DND-41 (cell line): ENCODE data around the gene SAMD11.

Experiments used
- ATAC-seq: fragments of 200-7000 bp; cut with Tn5 transposase; 3 replicates; pipeline ENCODE4 v1.9.1; 2021; ENCODE audit warnings: low read depth; ENCODE audit not compliant: insufficient read depth
- DNase-seq: peaks from one replicate; pipeline ENCODE4 v3.0.0-alpha.2; 2020
- H2AFZ ChIP-seq: 2 replicates; pipeline ENCODE4 v1.6.0; 2012; ENCODE audit warnings: low read depth, low read length
- H3K27ac ChIP-seq: 2 replicates; pipeline ENCODE4 v1.5.1; 2012; ENCODE audit warnings: low read length, inconsistent platforms
- H3K27me3 ChIP-seq: fragments of 200-600 bp; sonication (generic); 2 replicates; pipeline ENCODE4 v1.6.0; 2012; ENCODE audit warnings: low read length, mild to moderate bottlenecking, inconsistent platforms; ENCODE audit not compliant: insufficient read depth, poor library complexity
- H3K36me3 ChIP-seq: 2 replicates; pipeline ENCODE4 v1.5.1; 2012; ENCODE audit warnings: low read length, inconsistent platforms; ENCODE audit not compliant: insufficient read depth
- H3K4me1 ChIP-seq: 2 replicates; pipeline ENCODE4 v1.5.1; 2012; ENCODE audit warnings: mild to moderate bottlenecking, low read length; ENCODE audit not compliant: insufficient read depth
- H3K4me2 ChIP-seq: 2 replicates; pipeline ENCODE4 v1.6.0; 2012; ENCODE audit warnings: mild to moderate bottlenecking, moderate library complexity, low read length, inconsistent platforms; ENCODE audit not compliant: insufficient read depth
- H3K4me3 ChIP-seq, 2 experiments: fragments of 200-600 bp in 1 of 2; shearing (Covaris generic) in 1 of 2; 2 replicates each; pipeline ENCODE4 v1.5.1; 2012 to 2016; ENCODE audit warnings: inconsistent platforms in 2 of 2, low read length in 2 of 2, mild to moderate bottlenecking in 2 of 2, low read depth in 1 of 2, moderate library complexity in 1 of 2
- H3K79me2 ChIP-seq: 2 replicates; pipeline ENCODE4 v1.6.0; 2012; ENCODE audit warnings: low read length, inconsistent platforms; ENCODE audit not compliant: insufficient read depth
- H3K9ac ChIP-seq: 2 replicates; pipeline ENCODE4 v1.6.0; 2012; ENCODE audit warnings: low read depth, mild to moderate bottlenecking, inconsistent platforms, low read length, moderate library complexity
- H3K9me3 ChIP-seq: 2 replicates; pipeline ENCODE4 v1.5.1; 2012; ENCODE audit warnings: low read length, moderate library complexity, mild to moderate bottlenecking, inconsistent platforms; ENCODE audit not compliant: insufficient read depth, severe bottlenecking
- H4K20me1 ChIP-seq: 2 replicates; pipeline ENCODE4 v1.6.0; 2012; ENCODE audit warnings: low read length; ENCODE audit not compliant: insufficient read depth
- CTCF ChIP-seq: IDR thresholded peaks from 2 replicates; pipeline ENCODE4 v1.5.1; 2012; ENCODE audit warnings: borderline replicate concordance, low read length, moderate library complexity, mild to moderate bottlenecking; ENCODE audit not compliant: poor library complexity, severe bottlenecking; ENCODE audit errors: extremely low read depth
- EZH2 ChIP-seq: IDR thresholded peaks from 3 replicates; pipeline ENCODE4 v1.6.1; 2012; ENCODE audit warnings: borderline replicate concordance, low read depth, mild to moderate bottlenecking, moderate library complexity, low read length, inconsistent platforms; ENCODE audit not compliant: severe bottlenecking

Gene SAMD11

GRCh38 chr1:917466-918091 lies 6.1 kb upstream of the SAMD11 start:
- DNase-seq = no peak
- Histone ChIP-seq H3K4me1 (peaks cover 15% of the 10 kb centered on the region), H3K4me3 (no peak overlapping the region), H3K9me3 (no peaks in the 10 kb centered on the region), H3K27me3 (peaks cover 37% of the 10 kb centered on the region), H4K20me1 (peaks cover 50% of the 10 kb centered on the region), H3K4me2 (no peak overlapping the region), H3K27ac (no peak overlapping the region), H3K9ac (no peak overlapping the region), H3K36me3 (no peaks in the 10 kb centered on the region), H2AFZ (no peak overlapping the region), H3K79me2 (no peaks in the 10 kb centered on the region)
- ATAC-seq = no peak
- TF ChIP-seq EZH2 (no peak), CTCF (no peak)

GRCh38 chr1:918353-918752 lies 5.4 kb upstream of the SAMD11 start:
- Histone ChIP-seq H3K4me3 (no peak overlapping the region), H3K36me3 (no peaks in the 10 kb centered on the region), H4K20me1 (peaks cover 56% of the 10 kb centered on the region), H3K4me2 (no peak overlapping the region), H3K27ac (no peak overlapping the region), H3K4me1 (peaks cover 20% of the 10 kb centered on the region), H2AFZ (no peak overlapping the region), H3K79me2 (no peaks in the 10 kb centered on the region), H3K9me3 (no peaks in the 10 kb centered on the region), H3K9ac (no peak overlapping the region), H3K27me3 (peaks cover 45% of the 10 kb centered on the region)
- DNase-seq = no peak
- no peak for ATAC-seq
- TF ChIP-seq CTCF (no peak), EZH2 (no peak)

GRCh38 chr1:918843-919242 lies 4.9 kb upstream of the SAMD11 start:
- Histone ChIP-seq H3K4me3 (no peak overlapping the region), H3K27ac (no peak overlapping the region), H3K79me2 (no peaks in the 10 kb centered on the region), H3K9ac (no peak overlapping the region), H3K9me3 (no peaks in the 10 kb centered on the region), H3K27me3 (peaks cover 50% of the 10 kb centered on the region), H3K4me1 (peaks cover 23% of the 10 kb centered on the region), H3K4me2 (no peak overlapping the region), H3K36me3 (no peaks in the 10 kb centered on the region), H4K20me1 (peaks cover 60% of the 10 kb centered on the region), H2AFZ (no peak overlapping the region)
- ATAC-seq (no peak), DNase-seq (no peak)
- TF ChIP-seq EZH2 (no peak), CTCF (no peak)
